IPS-NIHi7 (cell line): Measurements from ENCODE around the gene PDCD4.
A peak's percentile ranks its signal among the peaks of the same experiment; 100 is the strongest.

Experiments
- DNase-seq: peaks from one replicate; pipeline ENCODE4 v3.0.0; 2012; ENCODE audit warnings: mixed read lengths; ENCODE audit errors: extremely low spot score

The PDCD4 gene

GRCh38 chr10:110842326-110842904 lies 29.3 kb upstream of the PDCD4 start:
- DNase-seq, result no peak

- no peak for DNase-seq
Observed at GRCh38 chr10:110843031-110843430, 28.7 kb upstream of the PDCD4 start.

- DNase-seq, result no peak
Observed at GRCh38 chr10:110843796-110844616, 27.7 kb upstream of the PDCD4 start.

- DNase-seq, result no peak
Observed at GRCh38 chr10:110844617-110844881, 27.2 kb upstream of the PDCD4 start.

GRCh38 chr10:110845192-110845755 lies 26.5 kb upstream of the PDCD4 start:
- DNase-seq, result no peak

GRCh38 chr10:110845756-110846620 lies 25.7 kb upstream of the PDCD4 start:
- no peak for DNase-seq

- no peak for DNase-seq
Observed at GRCh38 chr10:110847374-110847773, 24.4 kb upstream of the PDCD4 start.

GRCh38 chr10:110848106-110848505 lies 23.6 kb upstream of the PDCD4 start:
- no peak for DNase-seq

GRCh38 chr10:110850099-110850498 lies 21.6 kb upstream of the PDCD4 start:
- DNase-seq, result no peak

GRCh38 chr10:110851020-110851612 lies 20.6 kb upstream of the PDCD4 start:
- no peak for DNase-seq

GRCh38 chr10:110852255-110852896 lies 19.4 kb upstream of the PDCD4 start:
- peak; percentile 38 for DNase-seq

- DNase-seq, result no peak
Observed at GRCh38 chr10:110852947-110853346, 18.8 kb upstream of the PDCD4 start.

- DNase-seq, result no peak
Observed at GRCh38 chr10:110853921-110854605, 17.7 kb upstream of the PDCD4 start.

GRCh38 chr10:110857265-110858171 lies 14.2 kb upstream of the PDCD4 start:
- no peak for DNase-seq

GRCh38 chr10:110858297-110858934 lies 13.3 kb upstream of the PDCD4 start:
- no peak for DNase-seq

- DNase-seq, result no peak
Observed at GRCh38 chr10:110859206-110859972, 12.3 kb upstream of the PDCD4 start.

GRCh38 chr10:110859973-110860376 lies 11.8 kb upstream of the PDCD4 start:
- no peak for DNase-seq

- DNase-seq, result no peak
Observed at GRCh38 chr10:110860576-110861241, 11.0 kb upstream of the PDCD4 start.
